GM21367 (cell line): ENCODE measurements around the gene MAML3.

Source experiments
- ATAC-seq: cut with Tn5 transposase; IDR thresholded peaks from one replicate; pipeline ENCODE4 v1.9.1; 2021; ENCODE audit not compliant: unreplicated experiment

MAML3 gene

GRCh38 chr4:139880841-139881240 is 273.1 kb downstream of the MAML3 start:
- no peak for ATAC-seq

GRCh38 chr4:139878050-139878449 is 275.9 kb downstream of the MAML3 start:
- ATAC-seq, result no peak

- no peak for ATAC-seq
Measured at GRCh38 chr4:139876337-139876941, 277.5 kb downstream of the MAML3 start.

GRCh38 chr4:139875411-139875825 is 278.6 kb downstream of the MAML3 start:
- ATAC-seq, result no peak

- no peak for ATAC-seq
Measured at GRCh38 chr4:139873111-139873860, 280.7 kb downstream of the MAML3 start.

GRCh38 chr4:139872274-139872673 is 281.7 kb downstream of the MAML3 start:
- no peak for ATAC-seq

- ATAC-seq, result no peak
Measured at GRCh38 chr4:139869810-139870209, 284.2 kb downstream of the MAML3 start.

- no peak for ATAC-seq
Measured at GRCh38 chr4:139866276-139866962, 287.6 kb downstream of the MAML3 start.

- no peak for ATAC-seq
Measured at GRCh38 chr4:139865537-139865936, 288.4 kb downstream of the MAML3 start.

- ATAC-seq, result no peak
Measured at GRCh38 chr4:139863531-139863930, 290.5 kb downstream of the MAML3 start.

GRCh38 chr4:139861471-139861870 is 292.5 kb downstream of the MAML3 start:
- no peak for ATAC-seq

- ATAC-seq, result no peak
Measured at GRCh38 chr4:139860435-139861024, 293.5 kb downstream of the MAML3 start.

- no peak for ATAC-seq
Measured at GRCh38 chr4:139859876-139860275, 294.1 kb downstream of the MAML3 start.

GRCh38 chr4:139858436-139859205 is 295.4 kb downstream of the MAML3 start:
- peak; percentile 92 for ATAC-seq

GRCh38 chr4:139857977-139858376 is 296.0 kb downstream of the MAML3 start:
- ATAC-seq, result no peak

GRCh38 chr4:139857021-139857420 is 297.0 kb downstream of the MAML3 start:
- no peak for ATAC-seq

- ATAC-seq, result no peak
Measured at GRCh38 chr4:139854668-139855403, 299.1 kb downstream of the MAML3 start.

- ATAC-seq, result no peak
Measured at GRCh38 chr4:139853309-139853708, 300.7 kb downstream of the MAML3 start.

- ATAC-seq, result no peak
Measured at GRCh38 chr4:139852612-139853269, 301.2 kb downstream of the MAML3 start.

GRCh38 chr4:139851639-139852038 is 302.3 kb downstream of the MAML3 start:
- no peak for ATAC-seq
